HUES48 (cell line): ENCODE results near the gene RMRP.
"Not testable (repeated sequence)": the region's sequence is repeated elsewhere in the genome, so short reads cannot be mapped to it uniquely, and the experiment has no call there.

Experiments used
- H3K27ac ChIP-seq: one replicate; pipeline ENCODE4 v1.7.0; 2013; ENCODE audit warnings: low read depth, low read length, inconsistent platforms
- H3K27me3 ChIP-seq: 2 replicates; pipeline ENCODE4 v1.6.1; 2013; ENCODE audit warnings: mild to moderate bottlenecking, low read length; ENCODE audit not compliant: control insufficient read depth, insufficient read depth
- H3K36me3 ChIP-seq: 2 replicates; pipeline ENCODE4 v1.6.1; 2013; ENCODE audit warnings: low read length; ENCODE audit not compliant: control insufficient read depth, insufficient read depth
- H3K4me1 ChIP-seq: 2 replicates; pipeline ENCODE4 v1.6.1; 2013; ENCODE audit warnings: mild to moderate bottlenecking, low read length; ENCODE audit not compliant: control insufficient read depth, insufficient read depth
- H3K4me3 ChIP-seq: 2 replicates; pipeline ENCODE4 v1.5.1; 2013; ENCODE audit warnings: mild to moderate bottlenecking, low read depth, low read length
- H3K9ac ChIP-seq: 2 replicates; pipeline ENCODE4 v1.6.1; 2013; ENCODE audit warnings: mild to moderate bottlenecking, low read depth, low read length, moderate library complexity
- H3K9me3 ChIP-seq: 2 replicates; pipeline ENCODE4 v1.6.1; 2013; ENCODE audit warnings: low read length; ENCODE audit not compliant: control insufficient read depth, insufficient read depth

RMRP gene

GRCh38 chr9:35618325-35618727 lies 39.5 kb downstream of the RMRP start, which contains the start of gene CD72:
Gene CD72 (minus strand): TSS chr9:35618413. CDS start chr9:35618303, 110 bp downstream.
- H3K4me1 ChIP-seq: peaks cover 3% of the 10 kb centered on the region; the same call in 1 of the 2 replicates
- peaks cover 25% of the 10 kb centered on the region for H3K27me3 ChIP-seq

GRCh38 chr9:35617548-35617947 lies 40.3 kb downstream of the RMRP start:
- H3K27ac ChIP-seq: no peak overlapping the region
- H3K9me3 ChIP-seq: no peaks in the 10 kb centered on the region
- H3K9ac ChIP-seq: 0 out of 2 replicates have a peak overlapping the region, but pooled peaks have one; percentile 40
- peak overlapping the region; percentile 69 for H3K4me3 ChIP-seq
- H3K36me3 ChIP-seq: no peaks in the 10 kb centered on the region
- H3K27me3 ChIP-seq: peaks cover 25% of the 10 kb centered on the region
- H3K4me1 ChIP-seq: peaks cover 3% of the 10 kb centered on the region; the same call in 1 of the 2 replicates

More at GRCh38 chr9:35618325-35618727, 39.5 kb downstream of the RMRP start, which contains the start of gene CD72:
- Histone ChIP-seq H3K4me3 (peak within 1 kb of the TSS; percentile 69), H3K9ac (peak within 1 kb of the TSS; percentile 40; the same call in 1 of the 2 replicates), H3K9me3 (no peaks in the 10 kb centered on the region), H3K36me3 (no peaks in the 10 kb centered on the region), H3K27ac (no peak within 1 kb of the TSS)

GRCh38 chr9:35616681-35617459 lies 40.9 kb downstream of the RMRP start:
- Histone ChIP-seq H3K27ac (no peak overlapping the region), H3K4me1 (peaks cover 3% of the 10 kb centered on the region; the same call in 1 of the 2 replicates), H3K36me3 (no peaks in the 10 kb centered on the region), H3K9ac (peak overlapping the region; percentile 40; the same call in 1 of the 2 replicates), H3K27me3 (peaks cover 25% of the 10 kb centered on the region), H3K9me3 (no peaks in the 10 kb centered on the region), H3K4me3 (peak overlapping the region; percentile 69)

GRCh38 chr9:35615981-35616680 lies 41.7 kb downstream of the RMRP start:
- no peak overlapping the region for H3K9ac ChIP-seq
- peaks cover 25% of the 10 kb centered on the region for H3K27me3 ChIP-seq

GRCh38 chr9:35612843-35613242 lies 45.0 kb downstream of the RMRP start:
- no peak overlapping the region for H3K4me3 ChIP-seq
- no peak overlapping the region for H3K9ac ChIP-seq
- no peak overlapping the region for H3K27ac ChIP-seq
- peaks cover 19% of the 10 kb centered on the region for H3K27me3 ChIP-seq
- H3K36me3 ChIP-seq: peaks cover 20% of the 10 kb centered on the region
- peaks cover 3% of the 10 kb centered on the region; the same call in 1 of the 2 replicates for H3K4me1 ChIP-seq
- no peaks in the 10 kb centered on the region for H3K9me3 ChIP-seq

More at GRCh38 chr9:35615981-35616680, 41.7 kb downstream of the RMRP start:
- H3K27ac ChIP-seq: no peak overlapping the region
- H3K4me3 ChIP-seq: peak overlapping the region; percentile 69
- H3K4me1 ChIP-seq: peaks cover 3% of the 10 kb centered on the region; the same call in 1 of the 2 replicates
- no peaks in the 10 kb centered on the region for H3K36me3 ChIP-seq
- H3K9me3 ChIP-seq: no peaks in the 10 kb centered on the region

GRCh38 chr9:35612066-35612465 lies 45.8 kb downstream of the RMRP start:
- H3K4me3 ChIP-seq, H3K27ac ChIP-seq, H3K4me1 ChIP-seq: not testable (repeated sequence)

GRCh38 chr9:35611230-35611797 lies 46.5 kb downstream of the RMRP start:
- no peak overlapping the region for H3K9ac ChIP-seq
- peaks cover under 1% of the 10 kb centered on the region; the same call in 1 of the 2 replicates for H3K4me1 ChIP-seq
- H3K36me3 ChIP-seq: peaks cover 26% of the 10 kb centered on the region
- no peak overlapping the region for H3K27ac ChIP-seq
- H3K27me3 ChIP-seq: peaks cover 8% of the 10 kb centered on the region
- H3K4me3 ChIP-seq: no peak overlapping the region
- H3K9me3 ChIP-seq: no peaks in the 10 kb centered on the region

More at GRCh38 chr9:35612066-35612465, 45.8 kb downstream of the RMRP start:
- Histone ChIP-seq H3K36me3 (peaks cover 26% of the 10 kb centered on the region), H3K27me3 (peaks cover 12% of the 10 kb centered on the region)
- not testable (repeated sequence) for H3K9me3 ChIP-seq, H3K9ac ChIP-seq

- H3K9me3 ChIP-seq: no peaks in the 10 kb centered on the region
- no peak overlapping the region for H3K4me3 ChIP-seq
- peaks cover 26% of the 10 kb centered on the region for H3K36me3 ChIP-seq
- H3K27ac ChIP-seq: no peak overlapping the region
- H3K9ac ChIP-seq: no peak overlapping the region
- no peaks in the 10 kb centered on the region for H3K4me1 ChIP-seq
- H3K27me3 ChIP-seq: no peaks in the 10 kb centered on the region
Measured at GRCh38 chr9:35609820-35610163, 48.0 kb downstream of the RMRP start.

GRCh38 chr9:35609001-35609819 lies 48.6 kb downstream of the RMRP start:
- Histone ChIP-seq H3K9ac (no peak overlapping the region), H3K9me3 (no peaks in the 10 kb centered on the region), H3K27me3 (no peaks in the 10 kb centered on the region), H3K36me3 (peaks cover 26% of the 10 kb centered on the region), H3K4me3 (no peak overlapping the region), H3K27ac (no peak overlapping the region), H3K4me1 (no peaks in the 10 kb centered on the region)

- no peak overlapping the region for H3K27ac ChIP-seq
- H3K9ac ChIP-seq: no peak overlapping the region
- H3K27me3 ChIP-seq: no peaks in the 10 kb centered on the region
- H3K9me3 ChIP-seq: no peaks in the 10 kb centered on the region
- peaks cover 4% of the 10 kb centered on the region; the same call in 1 of the 2 replicates for H3K4me1 ChIP-seq
- H3K36me3 ChIP-seq: peaks cover 26% of the 10 kb centered on the region
- H3K4me3 ChIP-seq: no peak overlapping the region
Measured at GRCh38 chr9:35608221-35608620, 49.6 kb downstream of the RMRP start.
